Duodenal mucosa (tissue), 2 donors: ENCODE results near the gene ELAVL2.

Experiments
- H3K27ac ChIP-seq: one replicate; pipeline ENCODE4 v1.7.0; 2013; ENCODE audit warnings: low read depth, low read length
- H3K27me3 ChIP-seq, 2 donors: one replicate each; pipeline ENCODE4 v1.7.0; 2013; ENCODE audit warnings: low read length in 2 of 2, control low read depth in 1 of 2; ENCODE audit not compliant: insufficient read depth in 2 of 2, control insufficient read depth in 1 of 2
- H3K36me3 ChIP-seq, 2 donors: one replicate each; pipeline ENCODE4 v1.7.0; 2013; ENCODE audit warnings: low read length in 2 of 2, control low read depth in 1 of 2; ENCODE audit not compliant: insufficient read depth in 2 of 2, control insufficient read depth in 1 of 2
- H3K4me1 ChIP-seq, 2 donors: one replicate each; pipeline ENCODE4 v1.7.0; 2013; ENCODE audit warnings: low read length in 2 of 2, control low read depth in 1 of 2; ENCODE audit not compliant: insufficient read depth in 2 of 2, control insufficient read depth in 1 of 2
- H3K4me3 ChIP-seq, 2 donors: one replicate each; pipeline ENCODE4 v1.7.0; 2013; ENCODE audit warnings: low read length in 2 of 2, low read depth in 1 of 2
- H3K9ac ChIP-seq, 2 donors: one replicate each; pipeline ENCODE4 v1.7.0; 2013; ENCODE audit warnings: low read length in 2 of 2, low read depth in 1 of 2
- H3K9me3 ChIP-seq, 2 donors: one replicate each; pipeline ENCODE4 v1.7.0; 2013; ENCODE audit warnings: low read length in 2 of 2, control low read depth in 1 of 2; ENCODE audit not compliant: control insufficient read depth in 1 of 2

The ELAVL2 gene

GRCh38 chr9:23830929-23831730 lies 5.1 kb upstream of the ELAVL2 start:
- Histone ChIP-seq H3K36me3 (no peaks in the 10 kb centered on the region), H3K9ac (no peak overlapping the region), H3K27ac (no peak overlapping the region), H3K4me1 (no peaks in the 10 kb centered on the region), H3K27me3 (peaks cover 0 to 26% of the 10 kb centered on the region in 2 donors), H3K9me3 (peaks cover 0 to 2% of the 10 kb centered on the region in 2 donors), H3K4me3 (no peak overlapping the region)

- Histone ChIP-seq H3K4me3 (no peak overlapping the region), H3K9ac (no peak overlapping the region), H3K27ac (no peak overlapping the region), H3K36me3 (no peaks in the 10 kb centered on the region), H3K4me1 (no peaks in the 10 kb centered on the region), H3K9me3 (peaks cover 0 to 2% of the 10 kb centered on the region in 2 donors), H3K27me3 (peaks cover 0 to 32% of the 10 kb centered on the region in 2 donors)
Observed at GRCh38 chr9:23830476-23830805, 4.4 kb upstream of the ELAVL2 start.

GRCh38 chr9:23829580-23830475 lies 3.8 kb upstream of the ELAVL2 start:
- Histone ChIP-seq H3K4me3 (no peak overlapping the region), H3K27me3 (peaks cover 0 to 37% of the 10 kb centered on the region in 2 donors)

GRCh38 chr9:23825700-23826099 lies 340 bp downstream of the ELAVL2 start:
- Histone ChIP-seq H3K36me3 (no peaks in the 10 kb centered on the region), H3K4me1 (no peaks in the 10 kb centered on the region), H3K4me3 (peak overlapping the region; percentile 46 to 48), H3K9me3 (peaks cover 0 to 9% of the 10 kb centered on the region in 2 donors), H3K9ac (no peak overlapping the region), H3K27ac (no peak overlapping the region), H3K27me3 (peaks cover 9 to 53% of the 10 kb centered on the region in 2 donors)

More at GRCh38 chr9:23829580-23830475, 3.8 kb upstream of the ELAVL2 start:
- H3K9me3 ChIP-seq: peaks cover 0 to 2% of the 10 kb centered on the region in 2 donors
- no peaks in the 10 kb centered on the region for H3K4me1 ChIP-seq
- H3K27ac ChIP-seq: no peak overlapping the region
- no peak overlapping the region for H3K9ac ChIP-seq
- H3K36me3 ChIP-seq: no peaks in the 10 kb centered on the region

GRCh38 chr9:23824830-23825591 lies 1.0 kb downstream of the ELAVL2 start:
- peaks cover 0 to 9% of the 10 kb centered on the region in 2 donors for H3K9me3 ChIP-seq
- no peaks in the 10 kb centered on the region for H3K4me1 ChIP-seq
- H3K27ac ChIP-seq: no peak overlapping the region
- H3K27me3 ChIP-seq: peaks cover 9 to 53% of the 10 kb centered on the region in 2 donors
- no peak overlapping the region for H3K9ac ChIP-seq
- H3K36me3 ChIP-seq: no peaks in the 10 kb centered on the region
- no peak overlapping the region for H3K4me3 ChIP-seq

GRCh38 chr9:23823986-23824829 lies 1.8 kb downstream of the ELAVL2 start:
- Histone ChIP-seq H3K36me3 (no peaks in the 10 kb centered on the region), H3K9me3 (peaks cover 0 to 6% of the 10 kb centered on the region in 2 donors), H3K9ac (no peak overlapping the region), H3K4me1 (no peaks in the 10 kb centered on the region), H3K27me3 (peaks cover 9 to 48% of the 10 kb centered on the region in 2 donors), H3K27ac (no peak overlapping the region), H3K4me3 (no peak overlapping the region)

- no peaks in the 10 kb centered on the region for H3K4me1 ChIP-seq
- H3K9ac ChIP-seq: no peak overlapping the region
- peaks cover 0 to 8% of the 10 kb centered on the region in 2 donors for H3K9me3 ChIP-seq
- H3K4me3 ChIP-seq: no peak overlapping the region
- H3K36me3 ChIP-seq: no peaks in the 10 kb centered on the region
- peaks cover 9 to 48% of the 10 kb centered on the region in 2 donors for H3K27me3 ChIP-seq
- H3K27ac ChIP-seq: no peak overlapping the region
Observed at GRCh38 chr9:23823269-23823668, 2.8 kb downstream of the ELAVL2 start.

GRCh38 chr9:23822261-23823169 lies 3.5 kb downstream of the ELAVL2 start:
- Histone ChIP-seq H3K36me3 (no peaks in the 10 kb centered on the region), H3K9ac (no peak overlapping the region), H3K9me3 (peaks cover 0 to 11% of the 10 kb centered on the region in 2 donors), H3K4me3 (no peak overlapping the region), H3K4me1 (no peaks in the 10 kb centered on the region), H3K27ac (no peak overlapping the region), H3K27me3 (peaks cover 9 to 48% of the 10 kb centered on the region in 2 donors)
